ENCODE measurements around the gene ARHGEF19.

The ARHGEF19 gene

DNA sequence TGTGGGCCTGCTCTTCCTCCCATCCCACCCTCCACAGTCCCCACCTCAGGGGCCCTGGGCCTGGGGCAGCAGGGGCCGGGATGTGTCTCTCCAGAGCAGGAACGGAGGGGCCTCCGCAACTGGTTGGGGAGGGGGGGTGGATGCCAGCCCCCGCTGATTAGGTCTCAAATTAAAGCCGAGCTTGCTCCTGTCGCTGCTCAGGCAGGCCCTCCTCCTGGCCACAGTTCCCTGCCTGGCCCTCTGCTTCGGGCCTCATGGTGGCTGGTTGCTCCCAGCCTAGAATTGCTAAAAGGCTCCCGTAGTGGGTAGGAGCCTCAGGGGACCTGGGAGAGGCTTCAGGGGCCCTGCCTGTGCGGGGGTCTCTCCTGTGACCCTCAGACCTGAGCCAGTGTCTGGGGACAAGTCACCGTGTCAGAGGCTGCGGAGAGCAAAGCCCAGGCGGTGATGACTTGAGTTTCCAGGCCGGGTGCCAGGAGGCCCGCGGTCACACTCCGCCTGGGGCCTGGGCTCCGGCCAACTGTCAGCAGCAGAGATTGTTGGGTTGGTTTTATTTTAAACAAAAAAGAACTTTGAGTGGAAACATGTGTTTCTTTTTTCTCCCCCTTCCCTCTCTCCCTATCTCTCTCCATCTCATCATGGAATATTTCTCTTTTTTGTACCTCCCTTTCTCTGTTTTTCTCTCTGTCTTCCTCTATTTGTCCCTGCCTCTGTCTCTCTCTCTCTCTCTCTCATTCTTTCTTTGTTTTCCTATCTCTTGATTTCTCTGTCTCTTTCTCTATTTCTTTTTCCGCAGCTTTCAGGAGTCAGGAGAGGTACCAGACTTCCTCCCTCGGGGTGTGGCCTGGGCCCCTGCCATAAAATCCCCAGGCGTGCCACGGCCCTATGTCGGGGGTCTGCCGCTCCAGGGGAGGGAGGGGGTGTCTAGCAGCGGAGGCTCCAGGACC is 36.6 kb downstream of the ARHGEF19 start:
- no peaks in the 10 kb centered on the region for H3K27me3 ChIP-seq (ENCODE audit: insufficient read depth, poor library complexity, severe bottlenecking)
- no peak overlapping the region for H3K4me3 ChIP-seq (replicated peaks; ENCODE audit: insufficient read depth, low read length)
- TF ChIP-seq POLR2AphosphoS5 (IDR thresholded peaks at IDR 0.05; ENCODE audit: low read depth) (no peak), GABPA (IDR thresholded peaks at IDR 0.05; ENCODE audit: low read depth) (no peak), SPI1 (IDR thresholded peaks at IDR 0.05; ENCODE audit: borderline replicate concordance, low read depth) (no peak)
- TF ChIP-seq, protein P1, sequence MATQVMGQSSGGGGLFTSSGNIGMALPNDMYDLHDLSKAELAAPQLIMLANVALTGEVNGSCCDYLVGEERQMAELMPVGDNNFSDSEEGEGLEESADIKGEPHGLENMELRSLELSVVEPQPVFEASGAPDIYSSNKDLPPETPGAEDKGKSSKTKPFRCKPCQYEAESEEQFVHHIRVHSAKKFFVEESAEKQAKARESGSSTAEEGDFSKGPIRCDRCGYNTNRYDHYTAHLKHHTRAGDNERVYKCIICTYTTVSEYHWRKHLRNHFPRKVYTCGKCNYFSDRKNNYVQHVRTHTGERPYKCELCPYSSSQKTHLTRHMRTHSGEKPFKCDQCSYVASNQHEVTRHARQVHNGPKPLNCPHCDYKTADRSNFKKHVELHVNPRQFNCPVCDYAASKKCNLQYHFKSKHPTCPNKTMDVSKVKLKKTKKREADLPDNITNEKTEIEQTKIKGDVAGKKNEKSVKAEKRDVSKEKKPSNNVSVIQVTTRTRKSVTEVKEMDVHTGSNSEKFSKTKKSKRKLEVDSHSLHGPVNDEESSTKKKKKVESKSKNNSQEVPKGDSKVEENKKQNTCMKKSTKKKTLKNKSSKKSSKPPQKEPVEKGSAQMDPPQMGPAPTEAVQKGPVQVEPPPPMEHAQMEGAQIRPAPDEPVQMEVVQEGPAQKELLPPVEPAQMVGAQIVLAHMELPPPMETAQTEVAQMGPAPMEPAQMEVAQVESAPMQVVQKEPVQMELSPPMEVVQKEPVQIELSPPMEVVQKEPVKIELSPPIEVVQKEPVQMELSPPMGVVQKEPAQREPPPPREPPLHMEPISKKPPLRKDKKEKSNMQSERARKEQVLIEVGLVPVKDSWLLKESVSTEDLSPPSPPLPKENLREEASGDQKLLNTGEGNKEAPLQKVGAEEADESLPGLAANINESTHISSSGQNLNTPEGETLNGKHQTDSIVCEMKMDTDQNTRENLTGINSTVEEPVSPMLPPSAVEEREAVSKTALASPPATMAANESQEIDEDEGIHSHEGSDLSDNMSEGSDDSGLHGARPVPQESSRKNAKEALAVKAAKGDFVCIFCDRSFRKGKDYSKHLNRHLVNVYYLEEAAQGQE (IDR thresholded peaks at IDR 0.05; ENCODE audit: insufficient replicate concordance, low read depth), result no peak
- TF ChIP-seq, protein P2, sequence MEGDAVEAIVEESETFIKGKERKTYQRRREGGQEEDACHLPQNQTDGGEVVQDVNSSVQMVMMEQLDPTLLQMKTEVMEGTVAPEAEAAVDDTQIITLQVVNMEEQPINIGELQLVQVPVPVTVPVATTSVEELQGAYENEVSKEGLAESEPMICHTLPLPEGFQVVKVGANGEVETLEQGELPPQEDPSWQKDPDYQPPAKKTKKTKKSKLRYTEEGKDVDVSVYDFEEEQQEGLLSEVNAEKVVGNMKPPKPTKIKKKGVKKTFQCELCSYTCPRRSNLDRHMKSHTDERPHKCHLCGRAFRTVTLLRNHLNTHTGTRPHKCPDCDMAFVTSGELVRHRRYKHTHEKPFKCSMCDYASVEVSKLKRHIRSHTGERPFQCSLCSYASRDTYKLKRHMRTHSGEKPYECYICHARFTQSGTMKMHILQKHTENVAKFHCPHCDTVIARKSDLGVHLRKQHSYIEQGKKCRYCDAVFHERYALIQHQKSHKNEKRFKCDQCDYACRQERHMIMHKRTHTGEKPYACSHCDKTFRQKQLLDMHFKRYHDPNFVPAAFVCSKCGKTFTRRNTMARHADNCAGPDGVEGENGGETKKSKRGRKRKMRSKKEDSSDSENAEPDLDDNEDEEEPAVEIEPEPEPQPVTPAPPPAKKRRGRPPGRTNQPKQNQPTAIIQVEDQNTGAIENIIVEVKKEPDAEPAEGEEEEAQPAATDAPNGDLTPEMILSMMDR (IDR thresholded peaks at IDR 0.05; ENCODE audit: insufficient read depth, low read length), result no peak
- DNase-seq (ENCODE audit: low read depth in 1 of 2, low spot score in 1 of 2), result no peak
- no peak overlapping the region for H3K27ac ChIP-seq (replicated peaks)

DNA sequence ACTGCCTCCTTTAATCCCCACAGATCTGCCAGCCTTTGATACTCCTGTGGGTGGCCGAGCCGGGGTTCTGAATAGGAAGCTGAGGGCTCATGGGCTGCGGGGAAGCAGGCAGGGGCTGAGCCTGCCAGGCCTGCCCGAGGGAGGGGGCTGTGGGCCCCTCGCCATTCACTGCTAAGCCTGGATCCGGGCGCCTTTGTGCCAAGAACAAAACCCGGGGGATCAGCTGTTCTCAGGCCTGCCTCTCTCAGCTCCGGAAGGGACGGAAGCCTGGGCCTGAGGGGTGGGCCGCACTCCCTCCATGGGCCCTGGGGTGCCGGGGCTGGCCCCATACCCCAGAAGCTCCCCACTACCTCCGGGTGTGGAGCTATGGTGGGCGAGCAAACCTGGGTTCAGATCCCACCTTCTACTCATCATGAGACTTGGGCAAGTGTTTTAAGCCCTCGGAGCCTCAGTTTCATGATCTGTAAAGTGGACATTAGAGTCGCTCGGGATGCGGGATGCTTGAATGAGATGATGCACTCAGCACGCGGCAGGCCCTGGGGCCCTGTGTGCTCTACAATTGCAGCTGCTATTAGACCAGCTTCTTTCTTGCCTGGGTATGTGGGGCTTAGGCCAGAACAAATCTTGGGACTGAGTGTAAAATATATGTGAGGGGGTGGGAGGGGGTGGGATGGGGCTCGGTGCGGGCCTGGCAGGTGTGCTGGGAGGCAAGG is 37.4 kb downstream of the ARHGEF19 start:
- Histone ChIP-seq H3K27me3 (ENCODE audit: insufficient read depth, poor library complexity, severe bottlenecking) (no peaks in the 10 kb centered on the region), H3K27ac (replicated peaks) (no peak overlapping the region), H3K4me3 (replicated peaks; ENCODE audit: insufficient read depth, low read length) (no peak overlapping the region)
- TF ChIP-seq SPI1 (IDR thresholded peaks at IDR 0.05; ENCODE audit: borderline replicate concordance, low read depth), result no peak
- TF ChIP-seq, protein P1 (IDR thresholded peaks at IDR 0.05; ENCODE audit: insufficient replicate concordance, low read depth), result no peak
- no peak for TF ChIP-seq GABPA (IDR thresholded peaks at IDR 0.05; ENCODE audit: low read depth)
- TF ChIP-seq, protein P2 (IDR thresholded peaks at IDR 0.05; ENCODE audit: insufficient read depth, low read length), result no peak
- no peak for TF ChIP-seq POLR2AphosphoS5 (IDR thresholded peaks at IDR 0.05; ENCODE audit: low read depth)
- DNase-seq (ENCODE audit: low read depth in 1 of 2, low spot score in 1 of 2), result no peak

DNA sequence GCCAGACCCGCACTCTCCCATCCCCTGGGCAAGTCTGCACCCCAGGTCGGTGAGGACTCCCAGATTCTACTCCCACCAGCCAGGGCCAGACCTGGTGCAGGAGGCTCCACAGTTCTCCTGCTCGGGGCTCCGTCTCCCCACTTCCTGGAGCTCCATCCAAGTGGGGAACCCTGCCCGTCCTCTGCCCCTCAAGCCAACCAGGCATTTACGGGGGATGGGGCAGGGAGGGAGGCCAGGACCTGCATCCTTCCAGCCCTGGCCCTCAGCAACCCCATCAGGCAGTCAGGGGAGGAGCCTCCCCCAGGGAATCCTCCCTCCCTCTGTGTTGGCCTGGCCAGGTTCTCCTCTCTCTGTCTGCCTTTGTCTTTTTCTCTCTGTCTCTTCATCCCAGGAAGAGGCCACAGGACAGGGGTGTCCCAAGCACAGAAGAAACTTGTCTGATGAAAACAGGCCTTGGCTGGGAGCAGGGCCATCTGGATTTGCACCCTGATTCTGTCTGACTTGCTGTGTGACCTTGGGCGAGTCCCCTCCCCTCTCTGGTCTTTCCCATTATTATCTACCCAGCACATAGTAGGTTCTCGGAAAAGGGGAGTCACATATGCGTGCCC is 38.1 kb downstream of the ARHGEF19 start:
- DNase-seq (ENCODE audit: low read depth in 1 of 2, low spot score in 1 of 2), result no peak
- TF ChIP-seq GABPA (IDR thresholded peaks at IDR 0.05; ENCODE audit: low read depth) (no peak), POLR2AphosphoS5 (IDR thresholded peaks at IDR 0.05; ENCODE audit: low read depth) (no peak)
- no peak overlapping the region for H3K27ac ChIP-seq (replicated peaks)
- H3K4me3 ChIP-seq (replicated peaks; ENCODE audit: insufficient read depth, low read length), result no peak overlapping the region
- peaks cover 5% of the 10 kb centered on the region for H3K27me3 ChIP-seq (ENCODE audit: insufficient read depth, poor library complexity, severe bottlenecking)
